Upper lobe of left lung (tissue), 6 donors: Measurements from ENCODE around the gene FADS2. TPM values are rescaled to one million over a fixed set of nuclear protein-coding genes. Genes with fewer than 3 reads are reported as not detected.

ENCODE experiments used
- ATAC-seq, 2 donors: fragments of 200-7000 bp; cut with Tn5 transposase; one replicate each; pipeline ENCODE4 v1.9.1; 2022; ENCODE audit warnings: mild to moderate bottlenecking in 2 of 2, moderate library complexity in 2 of 2; ENCODE audit not compliant: low FRiP score in 2 of 2
- DNase-seq, 2 donors: peaks; one replicate each; pipeline ENCODE4 v3.0.0-alpha.2; 2019 to 2020
- H3K27ac ChIP-seq, 4 donors: fragments of 200-600 bp; sonication (generic); one replicate each; pipeline ENCODE4 v1.5.1; 2016 to 2019
- H3K27me3 ChIP-seq, 4 donors: fragments of 200-600 bp; sonication (generic); one replicate each; pipeline ENCODE4 v1.5.1; 2017 to 2019
- H3K36me3 ChIP-seq, 4 donors: fragments of 200-600 bp; sonication (generic); one replicate each; pipeline ENCODE4 v1.5.1; 2016 to 2019
- H3K4me1 ChIP-seq, 4 donors: fragments of 200-600 bp; sonication (generic); one replicate each; pipeline ENCODE4 v1.5.1; 2018 to 2019
- H3K4me3 ChIP-seq, 4 donors: fragments of 200-600 bp; sonication (generic); one replicate each; pipeline ENCODE4 v1.5.1; 2017 to 2019; ENCODE audit warnings: mild to moderate bottlenecking in 2 of 4, moderate library complexity in 1 of 4
- H3K9me3 ChIP-seq, 4 donors: fragments of 200-600 bp; sonication (generic); one replicate each; pipeline ENCODE4 v1.5.1; 2018 to 2019
- CTCF ChIP-seq, 6 experiments: fragments of 450-650 bp in 4 of 6; fragments of 200-600 bp in 2 of 6; sonication (generic) in 2 of 6; IDR thresholded peaks; one replicate each; pipeline ENCODE4 v1.5.1; 2016 to 2019; ENCODE audit warnings: antibody characterized with exemption in 6 of 6
- EP300 ChIP-seq, 4 donors: sonication (generic); formaldehyde crosslinking; IDR thresholded peaks; one replicate each; pipeline ENCODE4 v1.5.1; 2017; ENCODE audit warnings: antibody characterized with exemption in 4 of 4, control low read depth in 2 of 4
- POLR2A ChIP-seq, 4 donors: fragments of 450-650 bp; IDR thresholded peaks; one replicate each; pipeline ENCODE4 v1.5.1; 2016 to 2017; ENCODE audit warnings: antibody characterized with exemption in 4 of 4, mild to moderate bottlenecking in 2 of 4
- POLR2AphosphoS5 ChIP-seq, 2 donors: sonication (generic); formaldehyde crosslinking; IDR thresholded peaks; one replicate each; pipeline ENCODE4 v1.5.1; 2017; ENCODE audit warnings: antibody characterized with exemption in 2 of 2
- WGBS, 2 donors: methylation state at CpG; one replicate each; pipeline ENCODE4 v1.1.5; 2017 to 2018; 5-methylcytosine and 5-hydroxymethylcytosine counted together
- total RNA-seq, 6 donors: library from RNA; depleted of rRNA in 4 of 6; stranded (reverse); fragments of >200 nt in 4 of 6; gene quantifications; one replicate each; pipeline versions ENCODE4 v1.1.0 to v1.2.1, GENCODE V29; 2016 to 2021
- donor health status: DM: no; HTN: no; CAD: no; lungs with moderate emphysema.
- donor health status: DM: no; HTN: yes; CAD: no; lungs with severe emphysema.

The FADS2 gene
- total RNA-seq, 6 donors from 2014 or later = 13.5 to 92.5 (median 50.7) TPM

- ATAC-seq (peak; percentile 90 to 92), DNase-seq (peak; percentile 88 to 99)
- 55 to 66% methylated on average over 18 to 19 of the region's 27 CpGs for WGBS, 2 donors
- Histone ChIP-seq H3K9me3 (no peaks in the 10 kb centered on the region), H3K4me3 (no peak overlapping the region), H3K4me1 (peaks cover 0 to 4% (median 0%) of the 10 kb centered on the region in 4 donors), H3K36me3 (peaks cover 0 to under 1% (median 0%) of the 10 kb centered on the region in 4 donors), H3K27ac (peak overlapping the region in 1 of 4 donors; percentile 54), H3K27me3 (no peaks in the 10 kb centered on the region)
- peak; percentile 99 to 100 (median 99) for TF ChIP-seq CTCF (IDR thresholded peaks at IDR 0.05)
- no peak for TF ChIP-seq EP300 (IDR thresholded peaks at IDR 0.05)
- TF ChIP-seq POLR2AphosphoS5 (IDR thresholded peaks at IDR 0.05) = peak in 1 of 2 donors; percentile 15
- no peak for TF ChIP-seq POLR2A (IDR thresholded peaks at IDR 0.05)
These were observed 71.2 kb downstream of the FADS2 start for GRCh38 chr11:61899146-61899841.

- no peak for DNase-seq
- H3K36me3 ChIP-seq = peaks cover 0 to 6% (median 0%) of the 10 kb centered on the region in 4 donors
- H3K9me3 ChIP-seq = no peaks in the 10 kb centered on the region
- TF ChIP-seq EP300 (IDR thresholded peaks at IDR 0.05) (no peak), POLR2A (IDR thresholded peaks at IDR 0.05) (no peak), CTCF (IDR thresholded peaks at IDR 0.05) (no peak), POLR2AphosphoS5 (IDR thresholded peaks at IDR 0.05) (no peak)
- 90 to 92% methylated on average over 17 of the region's 17 CpGs for WGBS, 2 donors
- peaks cover 0 to 4% (median 0%) of the 10 kb centered on the region in 4 donors for H3K4me1 ChIP-seq
- H3K27me3 ChIP-seq = no peaks in the 10 kb centered on the region
- no peak overlapping the region for H3K4me3 ChIP-seq
- ATAC-seq = no peak
- no peak overlapping the region for H3K27ac ChIP-seq
These were observed 72.2 kb downstream of the FADS2 start for GRCh38 chr11:61900251-61900650.

GRCh38 chr11:61901397-61901796 is 73.3 kb downstream of the FADS2 start:
- H3K27ac ChIP-seq = no peak overlapping the region

GRCh38 chr11:61902313-61902712 is 74.2 kb downstream of the FADS2 start:
- H3K4me1 ChIP-seq = peaks cover 0 to 4% (median 0%) of the 10 kb centered on the region in 4 donors
- H3K4me3 ChIP-seq = no peak overlapping the region
- no peaks in the 10 kb centered on the region for H3K27me3 ChIP-seq
- ATAC-seq (no peak), DNase-seq (no peak)
- no peak overlapping the region for H3K27ac ChIP-seq
- no peaks in the 10 kb centered on the region for H3K9me3 ChIP-seq
- TF ChIP-seq POLR2A (IDR thresholded peaks at IDR 0.05) (no peak), CTCF (IDR thresholded peaks at IDR 0.05) (no peak), EP300 (IDR thresholded peaks at IDR 0.05) (no peak), POLR2AphosphoS5 (IDR thresholded peaks at IDR 0.05) (no peak)
- 94 to 95% methylated on average over 11 of the region's 11 CpGs for WGBS, 2 donors
- H3K36me3 ChIP-seq = peaks cover 0 to 20% (median 3%) of the 10 kb centered on the region in 4 donors

More at GRCh38 chr11:61901397-61901796, 73.3 kb downstream of the FADS2 start:
- peaks cover 0 to 4% (median 0%) of the 10 kb centered on the region in 4 donors for H3K4me1 ChIP-seq
- DNase-seq (no peak), ATAC-seq (no peak)
- peaks cover 0 to 12% (median 2%) of the 10 kb centered on the region in 4 donors for H3K36me3 ChIP-seq
- 84 to 93% methylated on average over 7 to 8 of the region's 10 CpGs for WGBS, 2 donors
- TF ChIP-seq EP300 (IDR thresholded peaks at IDR 0.05) (no peak), POLR2A (IDR thresholded peaks at IDR 0.05) (no peak), POLR2AphosphoS5 (IDR thresholded peaks at IDR 0.05) (no peak), CTCF (IDR thresholded peaks at IDR 0.05) (no peak)
- no peaks in the 10 kb centered on the region for H3K9me3 ChIP-seq
- H3K27me3 ChIP-seq = no peaks in the 10 kb centered on the region
- no peak overlapping the region for H3K4me3 ChIP-seq
